Fibroblast of lung (primary cell): ENCODE results near the gene UPF2. TPM values are rescaled to one million over a fixed set of nuclear protein-coding genes. Genes with fewer than 3 reads are reported as not detected.

Source experiments
- DNase-seq, 2 donors: peaks; one replicate each; pipeline versions ENCODE4 v3.0.0 to v3.0.0-alpha.2; 2010; ENCODE audit warnings: low read depth in 2 of 2
- H2AFZ ChIP-seq: 2 replicates; pipeline ENCODE4 v1.5.1; 2012; ENCODE audit warnings: low read length, control low read depth, inconsistent platforms
- H3K27ac ChIP-seq: 2 replicates; pipeline ENCODE4 v1.5.1; 2011; ENCODE audit warnings: low read length, control low read depth; ENCODE audit not compliant: insufficient read depth
- H3K27me3 ChIP-seq: 2 replicates; pipeline ENCODE4 v1.5.1; 2011; ENCODE audit warnings: mild to moderate bottlenecking, low read length; ENCODE audit not compliant: control insufficient read depth, insufficient read depth
- H3K36me3 ChIP-seq: 2 replicates; pipeline ENCODE4 v1.5.1; 2011; ENCODE audit warnings: low read length; ENCODE audit not compliant: control insufficient read depth, insufficient read depth
- H3K4me1 ChIP-seq: 2 replicates; pipeline ENCODE4 v1.5.1; 2011; ENCODE audit warnings: low read length; ENCODE audit not compliant: control insufficient read depth, insufficient read depth; ENCODE audit errors: extremely low read depth
- H3K4me2 ChIP-seq: 2 replicates; pipeline ENCODE4 v1.5.1; 2011; ENCODE audit warnings: low read length, control low read depth; ENCODE audit not compliant: insufficient read depth; ENCODE audit errors: extremely low read depth
- H3K4me3 ChIP-seq, 4 experiments: fragments of 200-600 bp in 1 of 4; sonication (generic) in 1 of 4; replicated peaks in 1 of 4; 2 replicates each; pipeline ENCODE4 v1.5.1; 2011 to 2016; ENCODE audit warnings: low read length in 4 of 4, low read depth in 3 of 4, mild to moderate bottlenecking in 3 of 4, control low read depth in 2 of 4, inconsistent platforms in 1 of 4, mixed read lengths in 1 of 4; ENCODE audit not compliant: insufficient read depth in 1 of 4; ENCODE audit errors: control extremely low read depth in 1 of 4
- H3K79me2 ChIP-seq: 2 replicates; pipeline ENCODE4 v1.5.1; 2012; ENCODE audit warnings: mild to moderate bottlenecking, low read length, inconsistent platforms; ENCODE audit not compliant: control insufficient read depth, insufficient read depth
- H3K9ac ChIP-seq: 2 replicates; pipeline ENCODE4 v1.5.1; 2011; ENCODE audit warnings: mild to moderate bottlenecking, low read length, control low read depth; ENCODE audit not compliant: insufficient read depth
- H3K9me3 ChIP-seq: 2 replicates; pipeline ENCODE4 v1.5.1; 2012; ENCODE audit warnings: low read depth, low read length; ENCODE audit not compliant: control insufficient read depth, insufficient read depth
- H4K20me1 ChIP-seq: 2 replicates; pipeline ENCODE4 v1.5.1; 2011; ENCODE audit warnings: low read length; ENCODE audit not compliant: control insufficient read depth, insufficient read depth; ENCODE audit errors: extremely low read depth
- CTCF ChIP-seq, 2 donors: IDR thresholded peaks in 1 of 2; conservative IDR thresholded peaks in 1 of 2; 1 replicate in 1 of 2; 2 replicates in 1 of 2; pipeline ENCODE4 v1.5.1; 2011 to 2012; ENCODE audit warnings: low read length in 2 of 2, control low read depth in 1 of 2, inconsistent platforms in 1 of 2, low read depth in 1 of 2, mild to moderate bottlenecking in 1 of 2
- EZH2 ChIP-seq: IDR thresholded peaks from 2 replicates; pipeline ENCODE4 v1.5.1; 2012; ENCODE audit warnings: low read length, control low read depth, mild to moderate bottlenecking; ENCODE audit errors: missing control alignments
- polyA plus RNA-seq, 2 donors: library from polyadenylated mRNA; depleted of rRNA in 1 of 2; stranded (reverse) in 1 of 2; unstranded in 1 of 2; fragments of >200 nt; gene quantifications; 2 replicates each; pipeline ENCODE4 v1.2.1, GENCODE V29; 2011 to 2012; ENCODE audit warnings: missing spikeins in 1 of 2
- total RNA-seq: library from RNA; depleted of rRNA; stranded (reverse); fragments of >200 nt; gene quantifications from 2 replicates; pipeline ENCODE4 v1.2.1, GENCODE V29; 2014

The UPF2 gene
- total and polyA plus RNA-seq, 2 donors (not counting 1 experiment from before 2014, with no cell fraction given): 20.8 to 22.6 TPM

GRCh38 chr10:12036073-12036655, 6.4 kb downstream of the UPF2 start:
- Histone ChIP-seq H4K20me1 (no peaks in the 10 kb centered on the region), H3K4me1 (no peaks in the 10 kb centered on the region), H3K36me3 (peaks cover 2% of the 10 kb centered on the region), H3K4me3 (no peak overlapping the region), H3K9ac (no peak overlapping the region), H3K27me3 (no peaks in the 10 kb centered on the region), H3K79me2 (peaks cover 53% of the 10 kb centered on the region), H3K9me3 (no peaks in the 10 kb centered on the region), H2AFZ (no peak overlapping the region), H3K27ac (no peak overlapping the region), H3K4me2 (no peak overlapping the region)
- no peak for DNase-seq
- no peak for TF ChIP-seq EZH2
- TF ChIP-seq CTCF (conservative IDR thresholded peaks at IDR 0.05 in 1 of 2, IDR thresholded peaks at IDR 0.05 in 1 of 2; ENCODE audit: low read depth in 1 of 2, low read length in 2 of 2): no peak

- H3K27ac ChIP-seq: no peak overlapping the region
- no peak for DNase-seq
- H3K4me1 ChIP-seq: no peaks in the 10 kb centered on the region
- no peak overlapping the region for H3K4me2 ChIP-seq
- TF ChIP-seq EZH2: no peak
- no peak for TF ChIP-seq CTCF (conservative IDR thresholded peaks at IDR 0.05 in 1 of 2, IDR thresholded peaks at IDR 0.05 in 1 of 2; ENCODE audit: low read depth in 1 of 2, low read length in 2 of 2)
- peaks cover 2% of the 10 kb centered on the region for H3K36me3 ChIP-seq
- H2AFZ ChIP-seq: no peak overlapping the region
- no peak overlapping the region for H3K4me3 ChIP-seq
- H3K79me2 ChIP-seq: peaks cover 16% of the 10 kb centered on the region
- no peaks in the 10 kb centered on the region for H4K20me1 ChIP-seq
- H3K27me3 ChIP-seq: no peaks in the 10 kb centered on the region
- H3K9me3 ChIP-seq: no peaks in the 10 kb centered on the region
- H3K9ac ChIP-seq: no peak overlapping the region
These were observed 11.2 kb downstream of the UPF2 start for GRCh38 chr10:12031404-12031803.

- peaks cover 15% of the 10 kb centered on the region for H3K79me2 ChIP-seq
- no peaks in the 10 kb centered on the region for H4K20me1 ChIP-seq
- DNase-seq: no peak
- no peak overlapping the region for H3K4me2 ChIP-seq
- no peak overlapping the region for H3K9ac ChIP-seq
- no peaks in the 10 kb centered on the region for H3K27me3 ChIP-seq
- no peak overlapping the region for H3K27ac ChIP-seq
- H3K4me3 ChIP-seq: no peak overlapping the region
- no peak overlapping the region for H2AFZ ChIP-seq
- no peaks in the 10 kb centered on the region for H3K9me3 ChIP-seq
- H3K36me3 ChIP-seq: no peaks in the 10 kb centered on the region
- TF ChIP-seq CTCF (conservative IDR thresholded peaks at IDR 0.05 in 1 of 2, IDR thresholded peaks at IDR 0.05 in 1 of 2; ENCODE audit: low read depth in 1 of 2, low read length in 2 of 2) (no peak), EZH2 (no peak)
- H3K4me1 ChIP-seq: no peaks in the 10 kb centered on the region
These were observed 15.1 kb downstream of the UPF2 start for GRCh38 chr10:12027539-12027938.
